Renal pelvis (tissue), 12 donors: ENCODE measurements around the gene EDEM3. TPM values are rescaled to one million over a fixed set of nuclear protein-coding genes. Genes with fewer than 3 reads are reported as not detected.
A peak's percentile ranks its signal among the peaks of the same experiment; 100 is the strongest.
"Not testable (repeated sequence)": the region's sequence is repeated elsewhere in the genome, so short reads cannot be mapped to it uniquely, and the experiment has no call there.

Experiments
- DNase-seq: peaks from one replicate; pipeline ENCODE4 v3.0.0-alpha.2; 2013
- long read RNA-seq, 16 experiments: transcript quantifications; one replicate each; lab custom pipeline, GENCODE V29; 2026
- polyA plus RNA-seq, 3 donors: library from polyadenylated mRNA; unstranded; fragments of 120-200 nt; gene quantifications; one replicate each; pipeline ENCODE4 v1.2.1, GENCODE V29; 2013; ENCODE audit not compliant: insufficient read length in 3 of 3

The EDEM3 gene
- polyA plus RNA-seq, result 10 to 100 TPM; 28.4 to 36.1 (median 29.1) TPM
- long read RNA-seq, donor 1, full-length matches to known transcripts, result 1 of 1 reads
- long read RNA-seq, donor 1, partial matches to known transcripts, result 0 of 1 reads
- long read RNA-seq, donor 1, other reads (novel, unspliced or antisense), result 0 of 1 reads
- long read RNA-seq, donor 2, full-length matches to known transcripts, result 2 of 2 reads
- long read RNA-seq, donor 2, partial matches to known transcripts, result 0 of 2 reads
- long read RNA-seq, donor 2, other reads (novel, unspliced or antisense), result 0 of 2 reads
- long read RNA-seq, donor 3, full-length matches to known transcripts, result 5 of 35 reads
- long read RNA-seq, donor 3, partial matches to known transcripts, result 30 of 35 reads
- long read RNA-seq, donor 3, other reads (novel, unspliced or antisense), result 0 of 35 reads
- long read RNA-seq, donor 4, full-length matches to known transcripts, result 2 of 2 reads
- long read RNA-seq, donor 4, partial matches to known transcripts, result 0 of 2 reads
- long read RNA-seq, donor 4, other reads (novel, unspliced or antisense), result 0 of 2 reads
- long read RNA-seq, donor 5, full-length matches to known transcripts, result 1 of 1 reads
- long read RNA-seq, donor 5, partial matches to known transcripts, result 0 of 1 reads
- long read RNA-seq, donor 5, other reads (novel, unspliced or antisense), result 0 of 1 reads
- long read RNA-seq, donor 6, full-length matches to known transcripts, result 3 of 3 reads
- long read RNA-seq, donor 6, partial matches to known transcripts, result 0 of 3 reads
- long read RNA-seq, donor 6, other reads (novel, unspliced or antisense), result 0 of 3 reads
- long read RNA-seq, donor 7, full-length matches to known transcripts, result 2 of 2 reads
- long read RNA-seq, donor 7, partial matches to known transcripts, result 0 of 2 reads
- long read RNA-seq, donor 7, other reads (novel, unspliced or antisense), result 0 of 2 reads
- long read RNA-seq, donor 8, result 0 reads
- long read RNA-seq, donor 9, full-length matches to known transcripts, result 1 of 1 reads
- long read RNA-seq, donor 9, partial matches to known transcripts, result 0 of 1 reads
- long read RNA-seq, donor 9, other reads (novel, unspliced or antisense), result 0 of 1 reads
- long read RNA-seq, donor 10, full-length matches to known transcripts, result 3 of 3 reads
- long read RNA-seq, donor 10, partial matches to known transcripts, result 0 of 3 reads
- long read RNA-seq, donor 10, other reads (novel, unspliced or antisense), result 0 of 3 reads
- long read RNA-seq, donor 11, full-length matches to known transcripts, result 2 of 2 reads
- long read RNA-seq, donor 11, partial matches to known transcripts, result 0 of 2 reads
- long read RNA-seq, donor 11, other reads (novel, unspliced or antisense), result 0 of 2 reads
- long read RNA-seq, donor 12, full-length matches to known transcripts, result 2 of 2 reads
- long read RNA-seq, donor 12, partial matches to known transcripts, result 0 of 2 reads
- long read RNA-seq, donor 12, other reads (novel, unspliced or antisense), result 0 of 2 reads
- long read RNA-seq, donor 13, full-length matches to known transcripts, result 1 of 1 reads
- long read RNA-seq, donor 13, partial matches to known transcripts, result 0 of 1 reads
- long read RNA-seq, donor 13, other reads (novel, unspliced or antisense), result 0 of 1 reads
- long read RNA-seq, donor 14, result 0 reads
- long read RNA-seq, donor 15, full-length matches to known transcripts, result 4 of 4 reads
- long read RNA-seq, donor 15, partial matches to known transcripts, result 0 of 4 reads
- long read RNA-seq, donor 15, other reads (novel, unspliced or antisense), result 0 of 4 reads
- long read RNA-seq, donor 16, full-length matches to known transcripts, result 3 of 3 reads
- long read RNA-seq, donor 16, partial matches to known transcripts, result 0 of 3 reads
- long read RNA-seq, donor 16, other reads (novel, unspliced or antisense), result 0 of 3 reads

- DNase-seq, result peak; percentile 99
These were observed at the start of gene EDEM3 for GRCh38 chr1:184754476-184755225. Gene EDEM3, minus strand, starts transcription at chr1:184754858. Its CDS starts 212 bp downstream, at chr1:184754646.

GRCh38 chr1:184804220-184804619 lies 49.6 kb upstream of the EDEM3 start:
- DNase-seq, result no peak

GRCh38 chr1:184803180-184803492 lies 48.5 kb upstream of the EDEM3 start:
- no peak for DNase-seq

- DNase-seq, result no peak
These were observed 47.9 kb upstream of the EDEM3 start for GRCh38 chr1:184802354-184803179.

- no peak for DNase-seq
These were observed 46.8 kb upstream of the EDEM3 start for GRCh38 chr1:184801503-184801902.

GRCh38 chr1:184800876-184801275 lies 46.2 kb upstream of the EDEM3 start:
- DNase-seq, result no peak

GRCh38 chr1:184793967-184794366 lies 39.3 kb upstream of the EDEM3 start:
- no peak for DNase-seq

GRCh38 chr1:184792450-184792969 lies 37.9 kb upstream of the EDEM3 start:
- DNase-seq, result no peak

- DNase-seq, result no peak
These were observed 36.9 kb upstream of the EDEM3 start for GRCh38 chr1:184791550-184791900.

- DNase-seq, result no peak
These were observed 36.2 kb upstream of the EDEM3 start for GRCh38 chr1:184790642-184791549.

GRCh38 chr1:184789884-184790283 lies 35.2 kb upstream of the EDEM3 start:
- no peak for DNase-seq

GRCh38 chr1:184788970-184789369 lies 34.3 kb upstream of the EDEM3 start:
- no peak for DNase-seq

- DNase-seq, result no peak
These were observed 30.9 kb upstream of the EDEM3 start for GRCh38 chr1:184785529-184785928.

- DNase-seq, result not testable (repeated sequence)
These were observed 29.1 kb upstream of the EDEM3 start for GRCh38 chr1:184783723-184784122.

GRCh38 chr1:184781941-184782340 lies 27.3 kb upstream of the EDEM3 start:
- DNase-seq, result no peak

- DNase-seq, result no peak
These were observed 21.2 kb upstream of the EDEM3 start for GRCh38 chr1:184775885-184776284.

- DNase-seq, result no peak
These were observed 20.7 kb upstream of the EDEM3 start for GRCh38 chr1:184775329-184775728.
